ENCODE measurements around the gene NUDT4.
"Not testable (repeated sequence)": the region's sequence is repeated elsewhere in the genome, so short reads cannot be mapped to it uniquely, and the experiment has no call there.

DNA sequence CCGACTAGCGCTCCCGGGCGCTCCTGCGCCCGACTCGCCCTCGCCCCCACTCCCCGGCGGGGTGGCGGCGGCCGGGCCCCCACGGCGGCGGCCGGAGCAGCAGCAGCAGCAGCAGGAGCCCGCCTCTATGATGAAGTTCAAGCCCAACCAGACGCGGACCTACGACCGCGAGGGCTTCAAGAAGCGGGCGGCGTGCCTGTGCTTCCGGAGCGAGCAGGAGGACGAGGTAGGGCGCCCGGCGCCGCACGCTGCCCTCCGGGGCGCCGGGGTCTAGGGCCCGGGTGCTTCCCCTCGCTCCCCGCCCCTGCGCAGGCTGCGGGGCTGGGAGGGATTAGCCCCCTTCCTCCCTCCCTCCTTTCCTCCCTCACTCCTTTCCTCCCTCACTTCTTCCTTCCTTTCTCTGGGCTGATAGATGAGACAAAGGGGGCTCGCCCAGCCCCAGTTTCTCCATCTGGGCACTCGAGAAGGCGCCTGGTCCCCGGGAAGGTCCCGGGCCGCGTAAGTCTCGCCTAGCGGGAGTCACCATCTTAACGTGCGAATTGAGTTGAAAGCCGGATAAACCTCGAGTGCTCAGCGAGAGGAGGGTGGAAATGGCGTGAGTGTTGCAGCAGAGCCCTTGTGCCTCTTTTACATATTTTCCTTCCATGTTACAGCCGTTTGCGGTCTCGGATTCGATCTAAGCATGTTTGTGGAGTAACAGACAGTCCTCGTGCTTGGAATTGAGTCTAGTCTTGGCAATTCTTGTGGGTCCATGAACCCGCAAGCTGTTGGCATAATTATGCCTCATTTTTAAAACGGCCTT is 672 bp downstream of the NUDT4 start:
- TF ChIP-seq, protein P1, sequence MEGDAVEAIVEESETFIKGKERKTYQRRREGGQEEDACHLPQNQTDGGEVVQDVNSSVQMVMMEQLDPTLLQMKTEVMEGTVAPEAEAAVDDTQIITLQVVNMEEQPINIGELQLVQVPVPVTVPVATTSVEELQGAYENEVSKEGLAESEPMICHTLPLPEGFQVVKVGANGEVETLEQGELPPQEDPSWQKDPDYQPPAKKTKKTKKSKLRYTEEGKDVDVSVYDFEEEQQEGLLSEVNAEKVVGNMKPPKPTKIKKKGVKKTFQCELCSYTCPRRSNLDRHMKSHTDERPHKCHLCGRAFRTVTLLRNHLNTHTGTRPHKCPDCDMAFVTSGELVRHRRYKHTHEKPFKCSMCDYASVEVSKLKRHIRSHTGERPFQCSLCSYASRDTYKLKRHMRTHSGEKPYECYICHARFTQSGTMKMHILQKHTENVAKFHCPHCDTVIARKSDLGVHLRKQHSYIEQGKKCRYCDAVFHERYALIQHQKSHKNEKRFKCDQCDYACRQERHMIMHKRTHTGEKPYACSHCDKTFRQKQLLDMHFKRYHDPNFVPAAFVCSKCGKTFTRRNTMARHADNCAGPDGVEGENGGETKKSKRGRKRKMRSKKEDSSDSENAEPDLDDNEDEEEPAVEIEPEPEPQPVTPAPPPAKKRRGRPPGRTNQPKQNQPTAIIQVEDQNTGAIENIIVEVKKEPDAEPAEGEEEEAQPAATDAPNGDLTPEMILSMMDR (conservative IDR thresholded peaks at IDR 0.05; ENCODE audit: low read depth, low read length), result not testable (repeated sequence)
- TF ChIP-seq EZH2 (IDR thresholded peaks at IDR 0.05; ENCODE audit: borderline replicate concordance, low read depth, low read length, poor library complexity, severe bottlenecking), result not testable (repeated sequence)
